Central memory CD8-positive, alpha-beta T cell (primary cell): ENCODE results near the gene TNFAIP2.
A peak's percentile ranks its signal among the peaks of the same experiment; 100 is the strongest.

Experiments
- ATAC-seq: fragments of 150-1000 bp; cut with Tn5 transposase; replicated peaks from 2 replicates; pipeline ENCODE4 v1.10.0; 2022; ENCODE audit warnings: mild to moderate bottlenecking, moderate FRiP score, moderate number of reproducible peaks; ENCODE audit not compliant: poor library complexity, severe bottlenecking; ENCODE audit errors: extremely low read depth
- DNase-seq, 2 donors: peaks; one replicate each; pipeline ENCODE4 v3.0.0; 2021; ENCODE audit warnings: low spot score in 2 of 2
- H3K27ac Mint-ChIP-seq: one replicate; pipeline ENCODE4 v1.8.0; 2022; ENCODE audit warnings: low read depth, mild to moderate bottlenecking, moderate library complexity, mixed read lengths
- H3K27me3 Mint-ChIP-seq: one replicate; pipeline ENCODE4 v1.8.0; 2022; ENCODE audit warnings: mixed read lengths
- H3K36me3 Mint-ChIP-seq: one replicate; pipeline ENCODE4 v1.8.0; 2022; ENCODE audit warnings: mild to moderate bottlenecking, moderate library complexity, mixed read lengths; ENCODE audit not compliant: insufficient read depth
- H3K4me1 Mint-ChIP-seq: one replicate; pipeline ENCODE4 v1.8.0; 2022; ENCODE audit warnings: mixed read lengths
- H3K4me3 Mint-ChIP-seq: one replicate; pipeline ENCODE4 v1.8.0; 2022; ENCODE audit warnings: mild to moderate bottlenecking, moderate library complexity, mixed read lengths
- H3K9me3 Mint-ChIP-seq: one replicate; pipeline ENCODE4 v1.8.0; 2022; ENCODE audit warnings: mixed read lengths

Gene TNFAIP2

GRCh38 chr14:103122947-103123633 lies at the start of gene TNFAIP2:
Gene TNFAIP2 (plus strand): TSS chr14:103123461. CDS start chr14:103126458, 2,997 bp downstream.
- H3K9me3 Mint-ChIP-seq, result no peaks in the 10 kb centered on the region
- no peak within 1 kb of the TSS for H3K27ac Mint-ChIP-seq
- peak within 1 kb of the TSS; percentile 47 for H3K4me3 Mint-ChIP-seq
- H3K4me1 Mint-ChIP-seq, result peaks cover 10% of the 10 kb centered on the region
- ATAC-seq, result no peak
- peaks cover 1% of the 10 kb centered on the region for H3K36me3 Mint-ChIP-seq
- H3K27me3 Mint-ChIP-seq, result peaks cover 34% of the 10 kb centered on the region
- no peak for DNase-seq

GRCh38 chr14:103073876-103074728 lies 49.2 kb upstream of the TNFAIP2 start:
- Mint-ChIP-seq H3K27ac (no peak overlapping the region), H3K4me1 (no peaks in the 10 kb centered on the region), H3K36me3 (no peaks in the 10 kb centered on the region), H3K27me3 (peaks cover 24% of the 10 kb centered on the region), H3K4me3 (no peak overlapping the region), H3K9me3 (no peaks in the 10 kb centered on the region)
- ATAC-seq (no peak), DNase-seq (no peak)

GRCh38 chr14:103074729-103075367 lies 48.4 kb upstream of the TNFAIP2 start:
- Mint-ChIP-seq H3K36me3 (no peaks in the 10 kb centered on the region), H3K4me1 (no peaks in the 10 kb centered on the region), H3K27me3 (peaks cover 16% of the 10 kb centered on the region), H3K9me3 (no peaks in the 10 kb centered on the region), H3K4me3 (no peak overlapping the region), H3K27ac (no peak overlapping the region)
- DNase-seq (no peak), ATAC-seq (no peak)

GRCh38 chr14:103078420-103078749 lies 44.9 kb upstream of the TNFAIP2 start:
- no peak overlapping the region for H3K27ac Mint-ChIP-seq
- no peaks in the 10 kb centered on the region for H3K27me3 Mint-ChIP-seq
- no peaks in the 10 kb centered on the region for H3K9me3 Mint-ChIP-seq
- no peaks in the 10 kb centered on the region for H3K4me1 Mint-ChIP-seq
- DNase-seq, result peak; percentile 47 to 59
- no peaks in the 10 kb centered on the region for H3K36me3 Mint-ChIP-seq
- H3K4me3 Mint-ChIP-seq, result no peak overlapping the region
- ATAC-seq, result peak; percentile 77

- Mint-ChIP-seq H3K27ac (no peak overlapping the region), H3K36me3 (no peaks in the 10 kb centered on the region), H3K27me3 (no peaks in the 10 kb centered on the region), H3K4me1 (no peaks in the 10 kb centered on the region), H3K4me3 (no peak overlapping the region), H3K9me3 (no peaks in the 10 kb centered on the region)
- ATAC-seq (no peak), DNase-seq (no peak)
Measured at GRCh38 chr14:103078860-103079587, 44.2 kb upstream of the TNFAIP2 start.

- Mint-ChIP-seq H3K4me3 (no peak overlapping the region), H3K9me3 (no peaks in the 10 kb centered on the region), H3K36me3 (no peaks in the 10 kb centered on the region), H3K27me3 (peaks cover 6% of the 10 kb centered on the region), H3K4me1 (no peaks in the 10 kb centered on the region), H3K27ac (no peak overlapping the region)
- ATAC-seq, result no peak
- no peak for DNase-seq
Measured at GRCh38 chr14:103081951-103082350, 41.3 kb upstream of the TNFAIP2 start.

GRCh38 chr14:103084021-103084919 lies 39.0 kb upstream of the TNFAIP2 start, which contains the start of gene LBHD2:
Gene LBHD2 (plus strand): TSS chr14:103084210. CDS start chr14:103086013, 1,803 bp downstream.
- H3K36me3 Mint-ChIP-seq, result no peaks in the 10 kb centered on the region
- ATAC-seq, result no peak
- H3K27ac Mint-ChIP-seq, result no peak within 1 kb of the TSS
- H3K4me1 Mint-ChIP-seq, result no peaks in the 10 kb centered on the region
- no peaks in the 10 kb centered on the region for H3K9me3 Mint-ChIP-seq
- H3K27me3 Mint-ChIP-seq, result peaks cover 10% of the 10 kb centered on the region
- no peak for DNase-seq
- H3K4me3 Mint-ChIP-seq, result no peak within 1 kb of the TSS

- no peak for ATAC-seq
- no peaks in the 10 kb centered on the region for H3K4me1 Mint-ChIP-seq
- no peaks in the 10 kb centered on the region for H3K36me3 Mint-ChIP-seq
- no peak overlapping the region for H3K4me3 Mint-ChIP-seq
- no peak overlapping the region for H3K27ac Mint-ChIP-seq
- DNase-seq, result no peak
- H3K9me3 Mint-ChIP-seq, result no peaks in the 10 kb centered on the region
- peaks cover 10% of the 10 kb centered on the region for H3K27me3 Mint-ChIP-seq
Measured at GRCh38 chr14:103085106-103086091, 37.9 kb upstream of the TNFAIP2 start.

- Mint-ChIP-seq H3K27me3 (peaks cover 10% of the 10 kb centered on the region), H3K4me3 (no peak overlapping the region)
Measured at GRCh38 chr14:103086771-103087342, 36.4 kb upstream of the TNFAIP2 start.

GRCh38 chr14:103087343-103087835 lies 35.9 kb upstream of the TNFAIP2 start:
- peaks cover 10% of the 10 kb centered on the region for H3K27me3 Mint-ChIP-seq
- H3K4me1 Mint-ChIP-seq, result no peaks in the 10 kb centered on the region
- no peak overlapping the region for H3K27ac Mint-ChIP-seq
- DNase-seq (no peak), ATAC-seq (no peak)
- H3K4me3 Mint-ChIP-seq, result no peak overlapping the region
- H3K36me3 Mint-ChIP-seq, result no peaks in the 10 kb centered on the region
- H3K9me3 Mint-ChIP-seq, result no peaks in the 10 kb centered on the region

More at GRCh38 chr14:103086771-103087342, 36.4 kb upstream of the TNFAIP2 start:
- Mint-ChIP-seq H3K4me1 (no peaks in the 10 kb centered on the region), H3K36me3 (no peaks in the 10 kb centered on the region), H3K9me3 (no peaks in the 10 kb centered on the region), H3K27ac (no peak overlapping the region)
- ATAC-seq (no peak), DNase-seq (no peak)
